MM.1S (cell line): ENCODE data around the gene NUP214.
"Not testable (repeated sequence)": the region's sequence is repeated elsewhere in the genome, so short reads cannot be mapped to it uniquely, and the experiment has no call there.

Experiments used
- EZH2phosphoT487 ChIP-seq: fragments of 300-600 bp; sonication (generic); IDR thresholded peaks from 2 replicates; pipeline ENCODE4 v1.6.1; 2018; ENCODE audit warnings: antibody characterized with exemption, low read length
- TF ChIP-seq, protein P1 (sequence below): fragments of 300-600 bp; sonication (generic); IDR thresholded peaks from 2 replicates; pipeline ENCODE4 v1.5.1; 2016; ENCODE audit warnings: antibody characterized with exemption, low read length, mixed read lengths

DNA sequence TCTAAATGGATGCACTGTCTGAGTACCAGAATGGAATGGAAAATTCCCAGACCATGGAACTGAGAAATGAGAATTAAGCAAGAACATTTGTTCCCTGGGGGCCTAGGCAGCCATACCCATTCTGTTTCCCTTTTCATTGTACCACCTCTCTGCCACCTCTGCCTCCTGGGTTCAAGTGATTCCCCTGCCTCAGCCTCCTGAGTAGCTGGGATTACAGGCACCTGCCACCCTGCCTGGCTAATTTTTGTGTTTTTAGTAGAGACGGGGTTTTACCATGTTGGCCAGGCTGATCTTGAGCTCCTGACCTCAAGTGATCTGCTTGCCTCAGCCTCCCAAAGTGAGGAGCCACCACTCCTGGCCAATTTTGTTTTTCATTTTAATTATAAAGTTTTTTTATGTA is 33.3 kb downstream of the NUP214 start:
- TF ChIP-seq, protein P1, sequence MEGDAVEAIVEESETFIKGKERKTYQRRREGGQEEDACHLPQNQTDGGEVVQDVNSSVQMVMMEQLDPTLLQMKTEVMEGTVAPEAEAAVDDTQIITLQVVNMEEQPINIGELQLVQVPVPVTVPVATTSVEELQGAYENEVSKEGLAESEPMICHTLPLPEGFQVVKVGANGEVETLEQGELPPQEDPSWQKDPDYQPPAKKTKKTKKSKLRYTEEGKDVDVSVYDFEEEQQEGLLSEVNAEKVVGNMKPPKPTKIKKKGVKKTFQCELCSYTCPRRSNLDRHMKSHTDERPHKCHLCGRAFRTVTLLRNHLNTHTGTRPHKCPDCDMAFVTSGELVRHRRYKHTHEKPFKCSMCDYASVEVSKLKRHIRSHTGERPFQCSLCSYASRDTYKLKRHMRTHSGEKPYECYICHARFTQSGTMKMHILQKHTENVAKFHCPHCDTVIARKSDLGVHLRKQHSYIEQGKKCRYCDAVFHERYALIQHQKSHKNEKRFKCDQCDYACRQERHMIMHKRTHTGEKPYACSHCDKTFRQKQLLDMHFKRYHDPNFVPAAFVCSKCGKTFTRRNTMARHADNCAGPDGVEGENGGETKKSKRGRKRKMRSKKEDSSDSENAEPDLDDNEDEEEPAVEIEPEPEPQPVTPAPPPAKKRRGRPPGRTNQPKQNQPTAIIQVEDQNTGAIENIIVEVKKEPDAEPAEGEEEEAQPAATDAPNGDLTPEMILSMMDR: not testable (repeated sequence)
- TF ChIP-seq EZH2phosphoT487: not testable (repeated sequence)
